ENCODE results near the gene HPX. TPM values are rescaled to one million over a fixed set of nuclear protein-coding genes. Genes with fewer than 3 reads are reported as not detected.

The HPX gene
- total RNA-seq, 2 donors from 2014 or later, result 3.9 to 6.0 TPM

GRCh38 chr11:6397636-6398035, 43.2 kb downstream of the HPX start:
- no peak overlapping the region for H3K27ac ChIP-seq (ENCODE audit: low read depth, low read length)
- TF ChIP-seq CTCF (conservative IDR thresholded peaks at IDR 0.05), result no peak
- H3K4me1 Mint-ChIP-seq, result no peaks in the 10 kb centered on the region
- no peaks in the 10 kb centered on the region for H3K9me3 ChIP-seq (ENCODE audit: control insufficient read depth, low read length)
- WGBS, 2 experiments (ENCODE audit: insufficient coverage in 1 of 2, insufficient read length in 1 of 2), result 84 to 93% methylated on average over 3 of the region's 3 CpGs
- H3K27me3 Mint-ChIP-seq (ENCODE audit: insufficient read depth), result no peaks in the 10 kb centered on the region
- no peaks in the 10 kb centered on the region for H3K27me3 ChIP-seq (ENCODE audit: control insufficient read depth, insufficient read depth, low read length, poor library complexity, severe bottlenecking)
- peaks cover 9% of the 10 kb centered on the region for H3K36me3 ChIP-seq (ENCODE audit: control insufficient read depth, insufficient read depth, low read length)
- no peaks in the 10 kb centered on the region for H3K9me3 Mint-ChIP-seq
- no peak overlapping the region for H3K4me3 ChIP-seq (ENCODE audit: low read length)
- no peak overlapping the region for H3K27ac Mint-ChIP-seq
- peaks cover 16% of the 10 kb centered on the region for H3K36me3 Mint-ChIP-seq (ENCODE audit: low read depth)
- no peak for DNase-seq
- no peak overlapping the region for H3K9ac ChIP-seq (ENCODE audit: extremely low read depth, low read length, poor library complexity, severe bottlenecking)
- no peak overlapping the region for H3K4me3 Mint-ChIP-seq
- H3K4me1 ChIP-seq (ENCODE audit: control insufficient read depth, insufficient read depth, low read length), result no peaks in the 10 kb centered on the region

- Mint-ChIP-seq H3K36me3 (ENCODE audit: low read depth) (peaks cover 11% of the 10 kb centered on the region), H3K27ac (no peak overlapping the region), H3K27me3 (ENCODE audit: insufficient read depth) (no peaks in the 10 kb centered on the region), H3K4me3 (no peak overlapping the region), H3K9me3 (no peaks in the 10 kb centered on the region), H3K4me1 (no peaks in the 10 kb centered on the region)
- 86 to 100% methylated on average over 1 of the region's 1 CpG for WGBS, 2 experiments (ENCODE audit: insufficient coverage in 1 of 2, insufficient read length in 1 of 2)
- Histone ChIP-seq H3K27ac (ENCODE audit: low read depth, low read length) (no peak overlapping the region), H3K36me3 (ENCODE audit: control insufficient read depth, insufficient read depth, low read length) (peaks cover 9% of the 10 kb centered on the region), H3K27me3 (ENCODE audit: control insufficient read depth, insufficient read depth, low read length, poor library complexity, severe bottlenecking) (no peaks in the 10 kb centered on the region), H3K4me3 (ENCODE audit: low read length) (no peak overlapping the region), H3K9me3 (ENCODE audit: control insufficient read depth, low read length) (no peaks in the 10 kb centered on the region), H3K4me1 (ENCODE audit: control insufficient read depth, insufficient read depth, low read length) (no peaks in the 10 kb centered on the region), H3K9ac (ENCODE audit: extremely low read depth, low read length, poor library complexity, severe bottlenecking) (no peak overlapping the region)
- DNase-seq, result no peak
- TF ChIP-seq CTCF (conservative IDR thresholded peaks at IDR 0.05), result no peak
These were observed 43.6 kb downstream of the HPX start for GRCh38 chr11:6397156-6397555.

GRCh38 chr11:6395470-6396060, 45.2 kb downstream of the HPX start:
- H3K36me3 Mint-ChIP-seq (ENCODE audit: low read depth), result peaks cover 6% of the 10 kb centered on the region
- Histone ChIP-seq H3K9ac (ENCODE audit: extremely low read depth, low read length, poor library complexity, severe bottlenecking) (no peak overlapping the region), H3K36me3 (ENCODE audit: control insufficient read depth, insufficient read depth, low read length) (peaks cover 6% of the 10 kb centered on the region), H3K9me3 (ENCODE audit: control insufficient read depth, low read length) (no peaks in the 10 kb centered on the region), H3K27me3 (ENCODE audit: control insufficient read depth, insufficient read depth, low read length, poor library complexity, severe bottlenecking) (no peaks in the 10 kb centered on the region), H3K27ac (ENCODE audit: low read depth, low read length) (no peak overlapping the region), H3K4me3 (ENCODE audit: low read length) (no peak overlapping the region), H3K4me1 (ENCODE audit: control insufficient read depth, insufficient read depth, low read length) (no peaks in the 10 kb centered on the region)
- TF ChIP-seq CTCF (conservative IDR thresholded peaks at IDR 0.05), result no peak
- peaks cover 8% of the 10 kb centered on the region for H3K4me1 Mint-ChIP-seq
- H3K9me3 Mint-ChIP-seq, result no peaks in the 10 kb centered on the region
- H3K27me3 Mint-ChIP-seq (ENCODE audit: insufficient read depth), result no peaks in the 10 kb centered on the region
- no peak overlapping the region for H3K27ac Mint-ChIP-seq
- no peak overlapping the region for H3K4me3 Mint-ChIP-seq
- DNase-seq, result no peak
- WGBS, 2 experiments (ENCODE audit: insufficient coverage in 1 of 2, insufficient read length in 1 of 2), result 91 to 93% methylated on average over 5 to 16 of the region's 16 CpGs

Data from endodermal cell (in vitro differentiated cells).